HepG2 (cell line): ENCODE data around the gene FOXE3. TPM values are rescaled to one million over a fixed set of nuclear protein-coding genes. Genes with fewer than 3 reads are reported as not detected.

Source experiments
- HDAC2 ChIP-seq: sonication (generic); formaldehyde crosslinking; IDR thresholded peaks from 2 replicates; pipeline ENCODE4 v1.4.0; 2020; ENCODE audit warnings: missing genetic modification reagents
- KDM5B ChIP-seq: sonication (generic); formaldehyde crosslinking; IDR thresholded peaks from 2 replicates; pipeline ENCODE4 v1.4.0; 2020; ENCODE audit warnings: missing genetic modification reagents, mild to moderate bottlenecking, borderline replicate concordance
- NONO ChIP-seq, 2 experiments: fragments of 450-650 bp in 1 of 2; sonication (generic) in 1 of 2; formaldehyde crosslinking in 1 of 2; IDR thresholded peaks in 1 of 2; conservative IDR thresholded peaks in 1 of 2; 2 replicates each; pipeline versions ENCODE4 v1.6.1 to v1.8.0; 2017 to 2022; ENCODE audit warnings: mild to moderate bottlenecking in 1 of 2, missing genetic modification reagents in 1 of 2, moderate library complexity in 1 of 2
- REL ChIP-seq: sonication (generic); formaldehyde crosslinking; conservative IDR thresholded peaks from 2 replicates; pipeline ENCODE4 v1.8.0; 2022; ENCODE audit warnings: mild to moderate bottlenecking, missing genetic modification reagents, moderate library complexity
- SKI ChIP-seq: fragments of 450-650 bp; IDR thresholded peaks from one replicate; pipeline ENCODE4 v1.6.1; 2018; ENCODE audit warnings: mild to moderate bottlenecking; ENCODE audit not compliant: partially characterized antibody
- SNAPC2 ChIP-seq: sonication (generic); formaldehyde crosslinking; IDR thresholded peaks from 2 replicates; pipeline ENCODE4 v1.8.1; 2022; ENCODE audit warnings: mild to moderate bottlenecking, missing genetic modification reagents
- SOX6 ChIP-seq, 2 experiments: fragments of 450-650 bp in 1 of 2; sonication (generic) in 1 of 2; formaldehyde crosslinking in 1 of 2; IDR thresholded peaks; 2 replicates each; pipeline versions ENCODE4 v1.4.0 to v1.6.1; 2017 to 2020; ENCODE audit warnings: antibody characterized with exemption in 1 of 2, mild to moderate bottlenecking in 1 of 2, missing genetic modification reagents in 1 of 2
- ZNF564 ChIP-seq: sonication (generic); formaldehyde crosslinking; IDR thresholded peaks from 2 replicates; pipeline ENCODE4 v1.8.1; 2023; ENCODE audit warnings: mild to moderate bottlenecking, missing genetic modification reagents
- ZNF724P ChIP-seq: sonication (generic); formaldehyde crosslinking; IDR thresholded peaks from 2 replicates; pipeline ENCODE4 v1.8.0; 2022; ENCODE audit warnings: missing genetic modification reagents, borderline replicate concordance
- ZNF780A ChIP-seq: sonication (generic); formaldehyde crosslinking; IDR thresholded peaks from 2 replicates; pipeline ENCODE4 v1.8.0; 2022; ENCODE audit warnings: mild to moderate bottlenecking, missing genetic modification reagents, moderate library complexity
- polyA plus RNA-seq, 8 experiments: library from polyadenylated mRNA; depleted of rRNA in 3 of 8; stranded (reverse) in 7 of 8; unstranded in 1 of 8; fragments of >200 nt; fragmentation: Illumina TruSeq in 4 of 8; extraction: Trizol in 4 of 8; gene quantifications; 2 replicates each; pipeline versions ENCODE4 v1.2.1 to v1.2.3, GENCODE V29; 2011 to 2016; ENCODE audit warnings: low read depth in 4 of 8, missing spikeins in 1 of 8, mixed read lengths in 1 of 8; ENCODE audit not compliant: insufficient read depth in 1 of 8
- total RNA-seq, 5 experiments: library from RNA; depleted of rRNA; stranded (reverse); fragments of >200 nt; fragmentation: Illumina TruSeq; extraction: Trizol; gene quantifications; 2 replicates each; pipeline ENCODE4 v1.2.3, GENCODE V29; 2016; ENCODE audit warnings: low read depth in 1 of 5
- TF ChIP-seq, protein P1 (sequence below): sonication (generic); formaldehyde crosslinking; IDR thresholded peaks from 2 replicates; pipeline ENCODE4 v1.8.0; 2022; ENCODE audit warnings: low read depth, missing genetic modification reagents
- TF ChIP-seq, protein P2 (sequence below), 2 experiments: sonication (generic) in 1 of 2; formaldehyde crosslinking in 1 of 2; IDR thresholded peaks; 2 replicates each; pipeline versions ENCODE4 v1.4.0 to v1.6.1; 2018 to 2020; ENCODE audit warnings: missing genetic modification reagents in 2 of 2, borderline replicate concordance in 1 of 2, low read depth in 1 of 2, mild to moderate bottlenecking in 1 of 2, missing biosample characterization in 1 of 2
- TF ChIP-seq, protein P3 (sequence below): sonication (generic); formaldehyde crosslinking; IDR thresholded peaks from 2 replicates; pipeline ENCODE4 v1.4.0; 2020; ENCODE audit warnings: missing genetic modification reagents
- TF ChIP-seq, protein P4 (sequence below): sonication (generic); formaldehyde crosslinking; IDR thresholded peaks from 2 replicates; pipeline ENCODE4 v1.5.0; 2020; ENCODE audit warnings: missing genetic modification reagents
- TF ChIP-seq, protein P5 (sequence below): sonication (generic); formaldehyde crosslinking; IDR thresholded peaks from 2 replicates; pipeline ENCODE4 v1.4.0; 2020; ENCODE audit warnings: missing genetic modification reagents

FOXE3 gene
- total and polyA plus RNA-seq, 2 of the 13 experiments (the other 11 are each of a cell fraction or from before 2014, with no cell fraction given), result not detected

DNA sequence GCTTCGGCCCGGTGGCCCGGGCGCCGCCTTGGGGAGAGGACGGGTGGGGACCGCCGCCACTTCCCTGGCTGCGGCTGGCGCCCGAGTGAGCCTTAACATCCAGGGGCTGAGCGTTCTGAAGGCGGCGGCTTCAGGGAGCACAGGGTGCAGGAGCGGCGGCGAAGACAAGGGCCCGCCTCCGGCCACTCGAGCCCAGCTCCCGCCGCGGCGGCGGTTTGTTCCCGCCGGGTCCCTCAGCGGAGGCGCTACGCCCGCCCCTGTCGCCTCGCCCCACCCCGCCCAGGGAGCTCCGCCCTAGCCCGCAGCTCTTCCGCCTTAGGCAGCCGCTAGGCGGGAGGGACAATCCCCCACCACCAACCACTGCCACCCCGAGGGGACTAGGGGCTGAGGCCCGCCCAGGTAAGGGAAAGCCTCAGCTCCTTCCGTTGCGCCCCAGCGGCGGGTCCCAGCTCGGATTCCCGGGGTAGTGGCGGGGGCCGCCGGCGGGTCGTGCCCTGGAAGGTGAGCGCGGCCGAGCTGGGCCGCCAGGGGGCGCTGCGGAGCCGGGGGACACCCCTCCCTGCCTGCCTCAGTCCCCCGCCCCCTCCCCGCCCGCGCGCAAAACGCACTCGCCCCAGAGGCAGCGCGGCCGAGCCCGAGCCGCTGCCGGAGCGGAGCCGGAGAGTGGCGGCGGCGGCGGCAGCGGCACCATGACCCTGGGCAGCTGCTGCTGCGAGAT is 21.5 kb downstream of the FOXE3 start, which contains the start of gene FOXD2 (continued):
- TF ChIP-seq, protein P1, sequence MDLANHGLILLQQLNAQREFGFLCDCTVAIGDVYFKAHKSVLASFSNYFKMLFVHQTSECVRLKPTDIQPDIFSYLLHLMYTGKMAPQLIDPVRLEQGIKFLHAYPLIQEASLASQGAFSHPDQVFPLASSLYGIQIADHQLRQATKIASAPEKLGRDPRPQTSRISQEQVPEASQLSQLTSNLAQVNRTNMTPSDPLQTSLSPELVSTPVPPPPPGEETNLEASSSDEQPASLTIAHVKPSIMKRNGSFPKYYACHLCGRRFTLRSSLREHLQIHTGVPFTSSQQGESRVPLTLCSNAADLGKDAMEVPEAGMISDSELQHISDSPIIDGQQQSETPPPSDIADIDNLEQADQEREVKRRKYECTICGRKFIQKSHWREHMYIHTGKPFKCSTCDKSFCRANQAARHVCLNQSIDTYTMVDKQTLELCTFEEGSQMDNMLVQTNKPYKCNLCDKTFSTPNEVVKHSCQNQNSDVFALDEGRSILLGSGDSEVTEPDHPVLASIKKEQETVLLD, result peak; percentile 79
- TF ChIP-seq SOX6 (IDR thresholded peaks at IDR 0.05), result no peak
- TF ChIP-seq SOX6 (CRISPR knock-in tag; IDR thresholded peaks at IDR 0.05), result peak; percentile 55
- TF ChIP-seq, protein P2, sequence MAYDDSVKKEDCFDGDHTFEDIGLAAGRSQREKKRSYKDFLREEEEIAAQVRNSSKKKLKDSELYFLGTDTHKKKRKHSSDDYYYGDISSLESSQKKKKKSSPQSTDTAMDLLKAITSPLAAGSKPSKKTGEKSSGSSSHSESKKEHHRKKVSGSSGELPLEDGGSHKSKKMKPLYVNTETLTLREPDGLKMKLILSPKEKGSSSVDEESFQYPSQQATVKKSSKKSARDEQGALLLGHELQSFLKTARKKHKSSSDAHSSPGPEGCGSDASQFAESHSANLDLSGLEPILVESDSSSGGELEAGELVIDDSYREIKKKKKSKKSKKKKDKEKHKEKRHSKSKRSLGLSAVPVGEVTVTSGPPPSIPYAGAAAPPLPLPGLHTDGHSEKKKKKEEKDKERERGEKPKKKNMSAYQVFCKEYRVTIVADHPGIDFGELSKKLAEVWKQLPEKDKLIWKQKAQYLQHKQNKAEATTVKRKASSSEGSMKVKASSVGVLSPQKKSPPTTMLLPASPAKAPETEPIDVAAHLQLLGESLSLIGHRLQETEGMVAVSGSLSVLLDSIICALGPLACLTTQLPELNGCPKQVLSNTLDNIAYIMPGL (CRISPR knock-in tag; IDR thresholded peaks at IDR 0.05; ENCODE audit: borderline replicate concordance in 1 of 2, low read depth in 1 of 2), result peak; percentile 86 to 89; a peak in 3 of 4 replicates
- peak; percentile 78; the same call in 1 of the 2 replicates for TF ChIP-seq KDM5B (CRISPR knock-in tag)
- TF ChIP-seq ZNF780A, result 0 out of 2 replicates have a peak, but pooled peaks have one; percentile 67
- 0 out of 2 replicates have a peak, but pooled peaks have one; percentile 10 for TF ChIP-seq ZNF564 (CRISPR knock-in tag)
- TF ChIP-seq, protein P3, sequence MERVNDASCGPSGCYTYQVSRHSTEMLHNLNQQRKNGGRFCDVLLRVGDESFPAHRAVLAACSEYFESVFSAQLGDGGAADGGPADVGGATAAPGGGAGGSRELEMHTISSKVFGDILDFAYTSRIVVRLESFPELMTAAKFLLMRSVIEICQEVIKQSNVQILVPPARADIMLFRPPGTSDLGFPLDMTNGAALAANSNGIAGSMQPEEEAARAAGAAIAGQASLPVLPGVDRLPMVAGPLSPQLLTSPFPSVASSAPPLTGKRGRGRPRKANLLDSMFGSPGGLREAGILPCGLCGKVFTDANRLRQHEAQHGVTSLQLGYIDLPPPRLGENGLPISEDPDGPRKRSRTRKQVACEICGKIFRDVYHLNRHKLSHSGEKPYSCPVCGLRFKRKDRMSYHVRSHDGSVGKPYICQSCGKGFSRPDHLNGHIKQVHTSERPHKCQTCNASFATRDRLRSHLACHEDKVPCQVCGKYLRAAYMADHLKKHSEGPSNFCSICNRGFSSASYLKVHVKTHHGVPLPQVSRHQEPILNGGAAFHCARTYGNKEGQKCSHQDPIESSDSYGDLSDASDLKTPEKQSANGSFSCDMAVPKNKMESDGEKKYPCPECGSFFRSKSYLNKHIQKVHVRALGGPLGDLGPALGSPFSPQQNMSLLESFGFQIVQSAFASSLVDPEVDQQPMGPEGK, result peak; percentile 85
- peak; percentile 44; the same call in 1 of the 2 replicates for TF ChIP-seq HDAC2
- TF ChIP-seq, protein P4, sequence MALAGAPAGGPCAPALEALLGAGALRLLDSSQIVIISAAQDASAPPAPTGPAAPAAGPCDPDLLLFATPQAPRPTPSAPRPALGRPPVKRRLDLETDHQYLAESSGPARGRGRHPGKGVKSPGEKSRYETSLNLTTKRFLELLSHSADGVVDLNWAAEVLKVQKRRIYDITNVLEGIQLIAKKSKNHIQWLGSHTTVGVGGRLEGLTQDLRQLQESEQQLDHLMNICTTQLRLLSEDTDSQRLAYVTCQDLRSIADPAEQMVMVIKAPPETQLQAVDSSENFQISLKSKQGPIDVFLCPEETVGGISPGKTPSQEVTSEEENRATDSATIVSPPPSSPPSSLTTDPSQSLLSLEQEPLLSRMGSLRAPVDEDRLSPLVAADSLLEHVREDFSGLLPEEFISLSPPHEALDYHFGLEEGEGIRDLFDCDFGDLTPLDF (CRISPR knock-in tag), result peak; percentile 69
- TF ChIP-seq SKI, result peak; percentile 30
- 0 out of 2 replicates have a peak, but pooled peaks have one; percentile 52 for TF ChIP-seq ZNF724P (CRISPR knock-in tag)
- TF ChIP-seq NONO (IDR thresholded peaks at IDR 0.05), result no peak
- TF ChIP-seq NONO (CRISPR knock-in tag; conservative IDR thresholded peaks at IDR 0.05), result peak; percentile 68; the same call in 1 of the 2 replicates
- 0 out of 2 replicates have a peak, but pooled peaks have one; percentile 43 for TF ChIP-seq REL (CRISPR knock-in tag)
- TF ChIP-seq SNAPC2 (CRISPR knock-in tag), result 0 out of 2 replicates have a peak, but pooled peaks have one; percentile 67
- TF ChIP-seq, protein P5, sequence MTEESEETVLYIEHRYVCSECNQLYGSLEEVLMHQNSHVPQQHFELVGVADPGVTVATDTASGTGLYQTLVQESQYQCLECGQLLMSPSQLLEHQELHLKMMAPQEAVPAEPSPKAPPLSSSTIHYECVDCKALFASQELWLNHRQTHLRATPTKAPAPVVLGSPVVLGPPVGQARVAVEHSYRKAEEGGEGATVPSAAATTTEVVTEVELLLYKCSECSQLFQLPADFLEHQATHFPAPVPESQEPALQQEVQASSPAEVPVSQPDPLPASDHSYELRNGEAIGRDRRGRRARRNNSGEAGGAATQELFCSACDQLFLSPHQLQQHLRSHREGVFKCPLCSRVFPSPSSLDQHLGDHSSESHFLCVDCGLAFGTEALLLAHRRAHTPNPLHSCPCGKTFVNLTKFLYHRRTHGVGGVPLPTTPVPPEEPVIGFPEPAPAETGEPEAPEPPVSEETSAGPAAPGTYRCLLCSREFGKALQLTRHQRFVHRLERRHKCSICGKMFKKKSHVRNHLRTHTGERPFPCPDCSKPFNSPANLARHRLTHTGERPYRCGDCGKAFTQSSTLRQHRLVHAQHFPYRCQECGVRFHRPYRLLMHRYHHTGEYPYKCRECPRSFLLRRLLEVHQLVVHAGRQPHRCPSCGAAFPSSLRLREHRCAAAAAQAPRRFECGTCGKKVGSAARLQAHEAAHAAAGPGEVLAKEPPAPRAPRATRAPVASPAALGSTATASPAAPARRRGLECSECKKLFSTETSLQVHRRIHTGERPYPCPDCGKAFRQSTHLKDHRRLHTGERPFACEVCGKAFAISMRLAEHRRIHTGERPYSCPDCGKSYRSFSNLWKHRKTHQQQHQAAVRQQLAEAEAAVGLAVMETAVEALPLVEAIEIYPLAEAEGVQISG (CRISPR knock-in tag), result peak; percentile 73
